NB4 (cell line): ENCODE data around the gene KLHDC3.

Experiments
- DNase-seq: peaks from one replicate; pipeline ENCODE4 v3.0.0; 2010; ENCODE audit warnings: low read depth
- H3K4me3 ChIP-seq: one replicate; pipeline ENCODE4 v1.5.1; 2011; ENCODE audit warnings: mild to moderate bottlenecking, low read depth, low read length, moderate library complexity
- CTCF ChIP-seq: IDR thresholded peaks from one replicate; pipeline ENCODE4 v1.5.1; 2012; ENCODE audit warnings: low read depth, low read length
- MAX ChIP-seq: IDR thresholded peaks from 2 replicates; pipeline ENCODE4 v1.6.1; 2011; ENCODE audit warnings: low read depth, low read length
- MYC ChIP-seq: IDR thresholded peaks from 2 replicates; pipeline ENCODE4 v1.6.1; 2011; ENCODE audit warnings: low read depth, low read length
- POLR2A ChIP-seq: IDR thresholded peaks from 2 replicates; pipeline ENCODE4 v1.6.1; 2011; ENCODE audit warnings: mild to moderate bottlenecking; ENCODE audit not compliant: insufficient read length; ENCODE audit errors: extremely low read depth

The KLHDC3 gene

GRCh38 chr6:43054206-43054943 is 40.3 kb downstream of the KLHDC3 start:
- no peak for TF ChIP-seq MAX
- no peak for TF ChIP-seq MYC
- TF ChIP-seq POLR2A, result no peak
- no peak for TF ChIP-seq CTCF
- DNase-seq, result no peak
- H3K4me3 ChIP-seq, result peak overlapping the region; percentile 77

GRCh38 chr6:43055966-43056365 is 41.9 kb downstream of the KLHDC3 start:
- H3K4me3 ChIP-seq, result no peak overlapping the region
- no peak for DNase-seq
- TF ChIP-seq MAX (no peak), POLR2A (no peak), MYC (no peak), CTCF (no peak)

- peak; percentile 49 for DNase-seq
- H3K4me3 ChIP-seq, result peak overlapping the region; percentile 99
- TF ChIP-seq CTCF (no peak), MAX (no peak), MYC (no peak), POLR2A (no peak)
Observed at GRCh38 chr6:43058531-43058930, 44.5 kb downstream of the KLHDC3 start.

DNA sequence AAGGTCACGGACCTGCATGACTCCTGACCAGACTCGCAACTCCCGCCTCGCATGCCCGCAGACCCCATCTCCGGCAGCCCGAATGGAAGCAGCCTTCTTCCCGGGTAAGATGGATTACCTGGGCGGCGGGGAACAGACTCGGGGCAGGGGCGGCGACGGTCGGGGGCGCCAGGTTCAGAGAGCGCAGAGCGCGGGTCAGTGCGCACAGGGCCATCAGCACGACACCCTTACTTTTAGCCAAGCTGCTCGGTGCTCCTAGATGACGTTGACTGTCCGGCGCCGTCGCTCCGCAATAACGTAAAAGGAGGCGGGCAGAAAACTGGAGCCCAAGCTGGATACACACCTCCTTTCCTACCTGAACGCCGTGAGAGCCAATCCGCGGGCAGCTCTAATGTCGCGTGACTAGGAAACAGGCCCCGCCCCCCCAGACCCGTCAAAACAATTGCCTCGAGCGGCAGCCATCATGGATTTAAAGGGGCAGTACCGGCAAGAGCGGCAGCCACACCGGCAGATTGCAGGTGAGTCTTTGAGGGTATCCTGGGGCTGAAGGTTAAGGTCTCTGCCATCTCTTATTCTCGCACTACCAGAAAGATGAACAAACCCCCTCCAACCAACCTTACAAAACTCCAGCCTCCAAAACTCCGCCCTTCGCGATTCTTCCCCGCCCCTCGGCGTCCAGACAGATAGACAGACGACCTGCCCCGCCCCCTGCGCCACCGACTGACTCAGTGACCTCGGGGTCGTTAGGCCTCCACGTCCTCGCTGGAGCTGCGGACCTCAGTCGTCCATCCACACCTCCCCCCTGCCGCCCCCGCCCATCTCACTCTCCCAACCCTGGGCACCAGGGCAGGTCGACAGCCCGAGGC is 45.4 kb downstream of the KLHDC3 start, which contains the start of the genes KLC4 and MRPL2:
KLC4 (plus strand) TSS at position 464 of the 866 bp plus-strand sequence. CDS start 1,705 bp downstream, outside the sequence.
MRPL2 (minus strand) TSS at position 267 of the 866 bp plus-strand sequence; CDS start at position 214, 53 bp downstream.
- peak; percentile 99 for DNase-seq
- peak within 1 kb of the TSS; percentile 99 for H3K4me3 ChIP-seq
- no peak for TF ChIP-seq CTCF
- peak; percentile 84 for TF ChIP-seq POLR2A
- peak; percentile 70; the same call in 1 of the 2 replicates for TF ChIP-seq MAX
- TF ChIP-seq MYC, result peak; percentile 72

- DNase-seq, result no peak
- TF ChIP-seq MAX (no peak), CTCF (no peak), MYC (0 out of 2 replicates have a peak, but pooled peaks have one; percentile 30), POLR2A (no peak)
- H3K4me3 ChIP-seq, result peak overlapping the region; percentile 99
Observed at GRCh38 chr6:43060034-43060754, 46.1 kb downstream of the KLHDC3 start.
